ENCODE measurements around the gene PTGR3. TPM values are rescaled to one million over a fixed set of nuclear protein-coding genes. Genes with fewer than 3 reads are reported as not detected.

PTGR3 gene
- total RNA-seq, 4 donors from 2014 or later: 12.2 to 25.2 (median 16.7) TPM

- Histone ChIP-seq H3K9me3 (no peaks in the 10 kb centered on the region), H3K27me3 (no peaks in the 10 kb centered on the region), H3K27ac (peak overlapping the region in 3 of 4 donors; percentile 59 to 94 (median 60)), H3K4me1 (peaks cover 18 to 98% (median 49%) of the 10 kb centered on the region in 3 donors), H3K36me3 (no peaks in the 10 kb centered on the region), H3K4me3 (no peak overlapping the region)
- 32 to 46% methylated on average over 9 of the region's 9 CpGs for WGBS, 2 donors
- TF ChIP-seq, protein P1, sequence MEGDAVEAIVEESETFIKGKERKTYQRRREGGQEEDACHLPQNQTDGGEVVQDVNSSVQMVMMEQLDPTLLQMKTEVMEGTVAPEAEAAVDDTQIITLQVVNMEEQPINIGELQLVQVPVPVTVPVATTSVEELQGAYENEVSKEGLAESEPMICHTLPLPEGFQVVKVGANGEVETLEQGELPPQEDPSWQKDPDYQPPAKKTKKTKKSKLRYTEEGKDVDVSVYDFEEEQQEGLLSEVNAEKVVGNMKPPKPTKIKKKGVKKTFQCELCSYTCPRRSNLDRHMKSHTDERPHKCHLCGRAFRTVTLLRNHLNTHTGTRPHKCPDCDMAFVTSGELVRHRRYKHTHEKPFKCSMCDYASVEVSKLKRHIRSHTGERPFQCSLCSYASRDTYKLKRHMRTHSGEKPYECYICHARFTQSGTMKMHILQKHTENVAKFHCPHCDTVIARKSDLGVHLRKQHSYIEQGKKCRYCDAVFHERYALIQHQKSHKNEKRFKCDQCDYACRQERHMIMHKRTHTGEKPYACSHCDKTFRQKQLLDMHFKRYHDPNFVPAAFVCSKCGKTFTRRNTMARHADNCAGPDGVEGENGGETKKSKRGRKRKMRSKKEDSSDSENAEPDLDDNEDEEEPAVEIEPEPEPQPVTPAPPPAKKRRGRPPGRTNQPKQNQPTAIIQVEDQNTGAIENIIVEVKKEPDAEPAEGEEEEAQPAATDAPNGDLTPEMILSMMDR (IDR thresholded peaks at IDR 0.05): no peak
- TF ChIP-seq POLR2A (IDR thresholded peaks at IDR 0.05): no peak
- intact Hi-C loops (cut with DNase I): no loop called here
- DNase-seq: no peak
These were observed 14.9 kb upstream of the PTGR3 start for GRCh38 chr18:75223687-75224347.

- Histone ChIP-seq H3K36me3 (no peaks in the 10 kb centered on the region), H3K9me3 (no peaks in the 10 kb centered on the region), H3K4me1 (peaks cover 21 to 100% (median 55%) of the 10 kb centered on the region in 3 donors), H3K27me3 (no peaks in the 10 kb centered on the region), H3K4me3 (no peak overlapping the region), H3K27ac (peak overlapping the region in 3 of 4 donors; percentile 7 to 94 (median 60))
- TF ChIP-seq, protein P1 (IDR thresholded peaks at IDR 0.05): no peak
- TF ChIP-seq POLR2A (IDR thresholded peaks at IDR 0.05): no peak
- intact Hi-C loops (cut with DNase I): no loop called here
- no peak for DNase-seq
- WGBS, 2 donors: 65 to 69% methylated on average over 10 of the region's 10 CpGs
These were observed 13.5 kb upstream of the PTGR3 start for GRCh38 chr18:75222407-75222806.

DNA sequence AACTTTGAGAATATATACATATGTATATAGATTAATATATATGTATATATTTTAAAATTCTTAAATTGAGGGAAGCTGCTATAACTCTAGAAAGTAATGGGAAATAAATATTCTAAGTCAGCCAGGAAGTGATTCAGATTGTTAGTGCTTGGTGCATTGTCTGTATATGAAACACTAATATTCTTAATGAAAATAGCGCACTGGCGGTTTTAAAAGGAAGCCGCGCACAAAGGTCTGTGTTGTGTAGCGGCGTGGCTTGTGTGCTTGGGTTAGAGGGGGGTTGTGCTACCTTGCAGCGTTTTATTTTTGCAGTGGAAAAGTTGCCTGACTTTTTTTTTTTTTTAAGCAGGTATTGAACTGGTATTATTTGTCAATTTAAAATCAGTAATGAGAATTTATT lies 13.0 kb upstream of the PTGR3 start:
- H3K27ac ChIP-seq: peak overlapping the region in 2 of 4 donors; percentile 60 to 94
- intact Hi-C loops (cut with DNase I): no loop called here
- no peaks in the 10 kb centered on the region for H3K9me3 ChIP-seq
- H3K27me3 ChIP-seq: no peaks in the 10 kb centered on the region
- no peak for DNase-seq
- TF ChIP-seq POLR2A (IDR thresholded peaks at IDR 0.05): no peak
- TF ChIP-seq, protein P1 (IDR thresholded peaks at IDR 0.05): no peak
- H3K4me1 ChIP-seq: peaks cover 24 to 100% (median 56%) of the 10 kb centered on the region in 3 donors
- H3K4me3 ChIP-seq: no peak overlapping the region
- WGBS, 2 donors: 61% methylated on average over 7 of the region's 7 CpGs
- H3K36me3 ChIP-seq: no peaks in the 10 kb centered on the region

GRCh38 chr18:75221397-75221796 lies 12.5 kb upstream of the PTGR3 start:
- TF ChIP-seq POLR2A (IDR thresholded peaks at IDR 0.05): no peak
- TF ChIP-seq, protein P1 (IDR thresholded peaks at IDR 0.05): no peak
- peak overlapping the region in 3 of 4 donors; percentile 45 to 94 (median 60) for H3K27ac ChIP-seq
- no peaks in the 10 kb centered on the region for H3K36me3 ChIP-seq
- no peaks in the 10 kb centered on the region for H3K9me3 ChIP-seq
- intact Hi-C loops (cut with DNase I): no loop called here
- peaks cover 24 to 100% (median 62%) of the 10 kb centered on the region in 3 donors for H3K4me1 ChIP-seq
- WGBS, 2 donors: 33 to 44% methylated on average over 1 of the region's 1 CpG
- H3K4me3 ChIP-seq: no peak overlapping the region
- no peak for DNase-seq
- H3K27me3 ChIP-seq: no peaks in the 10 kb centered on the region

DNA sequence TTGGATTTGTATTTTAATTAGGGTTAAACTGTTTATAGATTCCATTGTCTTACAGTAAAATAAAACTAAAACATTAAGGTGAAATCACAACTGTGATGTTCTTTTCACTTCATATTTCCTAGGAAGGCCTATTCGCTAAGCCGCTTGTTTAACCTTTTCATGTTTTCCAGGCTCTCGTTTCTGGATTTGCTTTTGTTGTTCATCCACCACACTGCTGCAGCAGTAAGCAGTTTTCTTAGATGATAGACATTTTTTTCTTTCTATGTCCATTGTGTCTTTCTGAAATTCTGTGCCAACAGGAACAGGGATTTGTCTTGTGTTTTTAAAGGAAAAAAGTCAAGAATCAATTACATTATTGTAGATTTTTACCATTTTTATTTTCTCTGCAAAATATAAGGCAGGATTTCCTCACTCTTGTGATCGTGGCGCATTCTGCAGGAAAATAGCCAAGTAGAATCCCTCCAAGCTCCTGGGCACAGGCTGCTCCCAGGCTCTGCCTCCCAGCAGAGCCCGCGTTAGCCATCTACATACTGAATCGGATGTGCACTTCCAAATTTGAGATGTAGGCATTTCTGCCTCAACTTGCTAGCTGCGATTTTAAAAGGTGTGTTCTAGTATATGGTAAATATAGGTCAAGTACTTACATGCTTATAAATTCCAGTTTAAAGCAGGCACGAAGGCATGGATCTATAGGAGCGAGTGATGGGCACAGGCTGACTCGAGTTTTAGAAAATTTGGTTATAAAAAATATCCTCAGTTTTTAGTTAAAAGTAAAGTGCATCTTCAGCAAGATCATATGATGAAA lies 11.8 kb upstream of the PTGR3 start:
- DNase-seq: no peak

More for the DNA sequence above, 11.8 kb upstream of the PTGR3 start:
- intact Hi-C loops (cut with DNase I): no loop called here
- Histone ChIP-seq H3K27ac (peak overlapping the region in 3 of 4 donors; percentile 45 to 94 (median 60)), H3K4me3 (peak overlapping the region in 2 of 4 donors; percentile 4 to 15), H3K36me3 (no peaks in the 10 kb centered on the region), H3K27me3 (no peaks in the 10 kb centered on the region), H3K4me1 (peaks cover 27 to 100% (median 64%) of the 10 kb centered on the region in 3 donors), H3K9me3 (no peaks in the 10 kb centered on the region)
- TF ChIP-seq POLR2A (IDR thresholded peaks at IDR 0.05): no peak
- TF ChIP-seq, protein P1 (IDR thresholded peaks at IDR 0.05): no peak
- 25 to 45% methylated on average over 12 of the region's 12 CpGs for WGBS, 2 donors

Data from esophagus squamous epithelium (tissue), 5 donors.